Esophagus mucosa (tissue), 1 donor: Measurements from ENCODE around the gene CDH4. TPM values are rescaled to one million over a fixed set of nuclear protein-coding genes. Genes with fewer than 3 reads are reported as not detected.
"Not testable (repeated sequence)": the region's sequence is repeated elsewhere in the genome, so short reads cannot be mapped to it uniquely, and the experiment has no call there.

Source experiments
- ATAC-seq: fragments of 200-7000 bp; cut with Tn5 transposase; one replicate; pipeline ENCODE4 v1.9.1; 2020
- total RNA-seq: library from RNA; stranded (reverse); gene quantifications from one replicate; pipeline ENCODE4 v1.2.4, GENCODE V29; 2023
- donor health status: DM: yes; HTN: yes; CAD: no.

The CDH4 gene
- total RNA-seq, 1 donor from 2014 or later: not detected

DNA sequence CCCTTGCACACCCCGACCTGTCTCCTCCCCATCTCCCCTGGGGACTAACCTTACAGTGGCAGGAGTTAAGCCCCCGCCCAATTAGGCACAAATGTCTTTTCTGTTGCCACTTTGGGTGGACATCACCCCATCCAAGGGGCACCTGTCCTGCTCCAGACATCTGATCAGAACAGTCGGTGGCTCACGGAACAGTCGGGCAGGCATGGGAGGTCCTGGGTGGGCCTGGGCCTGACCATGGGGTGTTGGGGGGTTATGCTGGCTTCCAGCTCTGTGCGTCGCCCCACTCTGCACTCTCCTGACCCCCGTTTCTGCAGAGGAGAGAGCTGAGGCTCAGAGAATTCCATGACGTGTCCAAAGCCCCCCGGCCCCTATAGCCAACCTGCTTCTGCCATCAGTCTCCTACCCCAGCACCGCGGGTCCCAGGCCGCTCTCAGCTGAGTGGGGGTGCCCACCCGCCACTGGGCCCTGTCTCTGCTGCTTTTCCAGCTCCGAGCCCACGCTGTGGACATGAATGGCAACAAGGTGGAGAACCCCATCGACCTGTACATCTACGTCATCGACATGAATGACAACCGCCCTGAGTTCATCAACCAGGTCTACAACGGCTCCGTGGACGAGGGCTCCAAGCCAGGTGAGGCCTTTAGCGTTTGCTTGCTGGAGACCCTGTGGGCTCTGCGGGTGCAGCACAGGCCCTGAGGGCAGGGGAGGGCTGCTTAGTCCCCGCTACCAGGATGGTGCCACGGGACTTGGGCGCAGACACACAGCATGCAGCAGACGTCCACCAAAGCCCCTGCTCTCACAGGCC lies 600.4 kb downstream of the CDH4 start:
- ATAC-seq: no peak

DNA sequence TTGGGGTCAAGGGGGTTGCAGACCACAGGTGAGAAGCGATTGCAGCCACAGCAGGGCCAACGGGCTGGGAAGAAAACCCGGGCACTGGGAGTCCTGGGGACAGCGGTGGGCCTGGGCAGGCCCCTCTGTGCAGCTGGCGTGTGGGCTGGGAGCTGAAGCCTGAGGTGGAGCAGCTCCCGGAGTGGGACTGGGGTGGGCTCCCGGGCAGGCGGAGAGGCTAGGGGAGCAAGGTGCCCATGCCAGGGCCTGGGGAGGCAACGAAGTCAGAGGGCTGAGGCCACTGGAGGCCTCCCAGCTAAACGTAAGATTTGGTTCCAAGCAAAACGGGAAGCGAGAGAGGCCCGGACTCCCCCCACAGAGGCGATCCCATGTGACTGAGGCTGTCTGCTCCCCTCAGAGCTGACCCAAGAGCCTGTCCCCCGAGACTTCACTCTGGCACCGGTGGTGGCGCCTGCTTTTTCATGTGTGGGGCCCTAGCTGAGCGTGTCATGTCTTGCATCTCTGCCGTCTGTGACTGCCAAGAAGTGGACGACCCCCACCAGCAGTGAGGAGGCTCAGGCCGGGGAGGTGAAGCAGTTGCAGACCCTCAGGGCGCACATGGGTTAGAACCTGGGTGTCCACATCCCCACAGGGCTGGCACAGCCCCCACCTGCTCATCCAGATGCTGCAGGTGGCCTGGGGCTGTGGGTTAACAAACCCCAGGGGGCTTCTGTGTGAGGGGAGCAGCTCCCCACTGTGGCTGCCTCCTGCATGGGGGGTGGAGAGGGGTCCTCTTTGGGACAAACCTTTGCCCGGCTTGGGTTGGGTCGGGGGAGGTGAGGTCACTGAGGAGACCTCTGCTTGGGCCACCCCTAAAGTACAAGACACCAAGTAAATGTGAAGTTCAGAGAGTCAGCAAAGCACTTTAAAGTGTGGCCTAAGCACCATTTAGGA lies 601.3 kb downstream of the CDH4 start:
- no peak for ATAC-seq

DNA sequence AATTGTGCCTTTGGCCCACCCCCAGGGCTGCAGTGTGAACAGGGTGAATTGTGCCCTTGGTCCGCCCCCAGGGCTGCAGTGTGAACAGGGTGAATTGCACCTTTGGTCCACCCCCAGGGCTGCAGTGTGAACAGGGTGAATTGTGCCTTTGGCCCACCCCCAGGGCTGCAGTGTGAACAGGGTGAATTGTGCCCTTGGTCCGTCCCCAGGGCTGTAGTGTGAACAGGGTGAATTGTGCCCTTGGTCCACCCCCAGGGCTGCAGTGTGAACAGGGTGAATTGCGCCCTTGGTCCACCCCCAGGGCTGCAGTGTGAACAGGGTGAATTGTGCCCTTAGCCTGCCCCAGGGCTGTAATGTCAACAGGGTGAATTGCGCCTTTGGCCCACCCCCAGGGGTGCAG lies 602.5 kb downstream of the CDH4 start:
- ATAC-seq: not testable (repeated sequence)

DNA sequence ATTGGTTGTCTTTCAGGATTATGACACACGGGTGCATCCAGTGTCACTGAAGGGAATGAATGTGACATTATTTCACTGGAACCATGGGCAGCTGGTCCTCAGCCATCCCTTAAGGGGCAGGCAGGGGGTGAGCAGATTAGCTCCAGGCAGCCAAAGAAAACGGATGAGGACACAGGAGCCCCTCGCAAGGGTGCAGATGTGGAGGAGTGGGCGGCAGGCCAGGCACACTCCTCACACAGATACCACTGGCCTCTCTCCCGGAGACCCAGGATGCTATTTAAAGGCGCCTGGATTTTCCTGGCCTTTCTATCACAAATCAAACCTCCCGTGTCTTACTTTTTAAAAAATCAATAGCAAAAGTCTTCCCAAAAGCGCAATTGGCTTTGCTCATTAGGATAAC lies 603.2 kb downstream of the CDH4 start:
- ATAC-seq: no peak

DNA sequence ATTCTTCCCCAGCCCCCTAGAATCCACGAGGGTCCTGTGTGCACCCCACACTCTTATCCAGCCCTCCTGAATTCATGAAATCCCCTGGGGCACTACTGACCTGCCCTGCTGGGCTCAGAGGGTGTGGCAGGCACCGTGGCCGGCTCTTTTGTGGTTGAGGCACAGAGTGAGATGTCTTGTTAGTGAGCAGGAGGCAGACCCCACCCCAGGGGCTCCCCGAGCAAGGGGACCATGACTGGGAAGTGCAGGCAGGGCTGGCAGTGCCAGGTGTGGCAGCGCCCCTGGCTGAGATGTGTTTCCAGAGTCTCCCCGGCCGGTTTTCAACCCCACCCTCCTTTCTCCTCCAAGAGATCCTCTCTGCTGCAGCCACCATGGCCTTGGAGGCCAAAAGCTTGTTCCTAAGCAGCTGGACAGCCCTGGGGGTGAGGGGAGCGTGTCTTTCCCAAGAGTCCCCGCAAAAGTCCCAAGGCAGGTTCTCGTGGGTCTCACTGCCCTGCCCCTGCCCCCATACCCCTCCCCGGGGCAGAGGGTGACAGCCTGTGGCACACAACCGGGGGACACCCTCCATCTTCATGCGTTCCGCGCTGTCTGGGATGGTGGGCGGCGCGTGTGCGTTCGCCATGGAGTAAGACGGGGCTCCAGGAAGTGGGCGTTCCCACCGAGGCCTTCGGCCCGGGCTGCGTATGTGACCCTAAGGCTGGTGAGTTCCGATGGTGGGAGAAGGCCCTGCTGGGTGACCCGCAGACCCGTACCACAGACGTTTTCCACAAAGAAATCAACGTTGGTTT lies 604.8 kb downstream of the CDH4 start:
- ATAC-seq: no peak

DNA sequence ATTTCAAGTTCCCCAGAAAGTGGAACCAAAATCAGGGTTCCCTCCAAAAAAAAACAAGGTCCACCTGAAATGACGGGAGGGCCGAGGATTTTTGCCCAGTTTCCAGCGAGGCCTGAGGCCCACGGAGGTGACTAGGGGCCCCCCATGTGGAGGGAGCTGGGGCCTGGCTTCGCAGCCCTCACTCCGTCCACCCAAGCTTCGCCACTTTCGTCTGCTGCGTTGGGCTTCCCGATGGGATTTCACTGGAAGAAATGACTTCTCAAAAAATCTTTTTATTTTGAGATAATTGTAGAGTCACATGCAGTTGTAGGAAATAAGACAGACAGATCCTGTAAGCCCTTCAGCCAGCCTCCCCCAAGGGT lies 605.3 kb downstream of the CDH4 start:
- ATAC-seq: no peak

DNA sequence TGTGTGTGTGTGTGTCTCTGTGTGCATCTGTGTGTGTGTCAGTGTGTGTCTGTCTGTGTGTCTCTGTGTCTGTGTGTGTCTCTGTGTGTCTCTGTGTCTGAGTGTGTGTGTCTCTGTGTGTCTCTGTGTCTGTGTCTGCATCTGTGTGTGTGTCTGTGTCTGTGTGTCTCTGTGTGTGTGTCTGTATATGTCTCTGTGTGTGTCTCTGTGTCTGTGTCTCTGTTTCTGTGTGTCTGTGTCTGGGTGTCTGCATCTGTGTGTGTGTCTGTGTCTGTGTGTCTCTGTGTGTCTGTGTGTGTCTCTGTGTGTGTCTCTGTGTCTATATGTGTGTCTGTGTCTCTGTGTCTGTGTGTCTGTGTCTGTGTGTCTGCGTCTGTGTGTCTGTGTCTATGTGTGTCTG lies 605.8 kb downstream of the CDH4 start:
- ATAC-seq: no peak

DNA sequence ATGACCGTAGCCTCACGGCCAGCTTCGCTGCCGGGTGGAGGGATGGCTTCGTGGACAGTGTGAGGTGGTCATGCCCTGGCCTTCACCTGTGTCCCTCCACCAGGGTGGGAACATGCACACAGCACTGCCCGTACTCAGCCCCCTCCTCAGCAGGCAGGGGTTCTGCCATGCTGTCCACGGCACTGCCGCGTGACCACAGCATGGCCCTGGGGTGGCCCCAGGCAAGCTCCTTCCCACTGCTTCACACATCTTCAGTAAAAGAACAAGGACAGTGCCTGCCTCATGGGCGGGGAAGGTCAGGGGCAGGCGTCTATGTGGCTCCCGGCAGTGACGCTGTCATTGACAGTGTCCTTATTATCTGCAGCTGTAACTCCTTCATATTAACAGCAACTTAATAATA lies 607.7 kb downstream of the CDH4 start:
- no peak for ATAC-seq

DNA sequence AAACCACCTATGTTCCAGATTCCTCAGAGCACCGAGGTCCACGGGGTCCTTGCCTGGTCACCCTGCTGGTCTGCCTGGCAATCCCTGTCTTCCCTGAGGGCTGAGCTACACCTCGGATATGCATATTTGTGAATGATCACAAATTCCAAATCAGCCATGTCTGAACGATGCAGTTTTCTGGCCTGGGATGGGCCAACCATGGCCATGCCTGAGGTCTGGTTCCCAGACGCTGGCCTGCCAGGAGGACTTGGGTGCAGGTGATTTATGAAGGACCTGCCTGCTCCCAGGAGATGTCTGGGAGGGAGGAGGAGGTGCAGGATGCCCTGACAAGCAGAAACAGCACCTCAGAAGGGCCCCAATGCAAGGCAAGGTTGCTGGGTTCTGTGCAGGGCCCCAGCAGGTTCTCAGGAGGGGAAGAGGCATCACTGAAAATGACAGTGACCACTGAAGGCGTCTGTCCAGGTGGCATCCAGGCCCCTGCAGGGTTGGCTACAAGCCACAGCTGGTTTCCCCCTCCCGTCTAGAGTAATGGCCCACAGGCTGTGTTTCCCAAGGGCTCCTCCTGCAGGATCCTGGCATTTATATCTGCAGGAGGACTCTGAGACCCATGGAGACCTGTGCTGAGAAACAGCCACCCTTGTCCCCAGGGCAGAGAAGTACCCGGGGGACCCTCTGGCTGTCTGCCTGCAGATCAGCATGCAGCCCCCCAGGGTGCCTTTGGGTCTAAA lies 608.4 kb downstream of the CDH4 start:
- no peak for ATAC-seq

DNA sequence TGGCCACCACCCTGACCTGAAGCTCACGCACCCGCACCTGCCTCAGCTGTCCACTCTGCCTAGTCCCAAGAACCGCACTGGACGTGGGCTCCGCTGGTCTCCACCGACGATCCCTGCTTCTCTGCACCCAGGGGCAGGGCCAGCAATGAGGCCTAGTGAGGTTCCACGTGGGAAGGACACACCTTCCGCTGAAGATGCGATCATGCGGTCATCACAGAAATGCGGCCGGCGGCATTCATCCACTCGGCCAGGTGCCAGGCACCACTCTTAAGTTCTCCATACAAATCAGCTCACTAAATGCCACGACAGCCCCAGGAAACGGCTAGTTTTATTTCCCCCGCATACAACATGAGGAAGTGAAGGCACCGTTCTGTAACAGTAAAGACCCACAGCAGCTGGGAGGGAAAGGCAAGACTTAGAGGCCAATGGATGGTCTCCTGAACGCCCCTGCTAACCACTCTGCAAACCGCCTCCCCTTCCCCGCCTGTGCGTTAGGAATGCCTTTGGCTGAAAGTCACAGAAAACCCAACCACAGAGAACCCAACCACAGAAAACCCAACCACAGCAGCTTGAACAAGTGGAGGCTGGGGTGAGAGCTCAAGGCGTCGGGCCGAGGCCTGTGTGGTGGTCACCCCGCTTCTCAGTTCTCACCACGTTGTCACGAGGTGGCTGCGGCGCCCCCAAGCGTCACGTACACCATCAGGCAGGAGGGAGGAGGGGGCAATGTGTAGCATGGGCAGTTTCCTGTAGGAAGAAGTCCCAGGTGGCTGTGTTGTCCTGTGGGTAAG lies 609.2 kb downstream of the CDH4 start:
- no peak for ATAC-seq

DNA sequence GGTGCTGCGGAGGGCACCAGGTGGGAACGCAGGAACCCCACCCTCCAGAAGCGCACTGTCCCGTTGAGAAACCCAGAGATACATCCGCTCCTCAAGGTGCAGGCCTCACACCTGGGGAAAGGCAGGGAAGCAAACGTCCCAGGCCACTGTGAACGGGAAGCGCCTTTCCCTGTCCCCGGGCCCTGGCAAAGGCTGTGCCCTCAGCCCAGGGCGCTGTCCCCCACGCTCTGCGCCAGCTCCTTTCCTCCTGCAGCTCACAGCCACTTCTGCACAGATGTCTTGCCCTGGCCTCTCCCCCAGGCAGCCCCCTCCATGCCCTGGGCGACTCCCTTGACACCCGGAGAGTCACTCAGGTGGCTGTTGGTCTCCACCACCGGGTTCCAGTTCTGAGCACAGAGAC lies 609.8 kb downstream of the CDH4 start:
- ATAC-seq: no peak

DNA sequence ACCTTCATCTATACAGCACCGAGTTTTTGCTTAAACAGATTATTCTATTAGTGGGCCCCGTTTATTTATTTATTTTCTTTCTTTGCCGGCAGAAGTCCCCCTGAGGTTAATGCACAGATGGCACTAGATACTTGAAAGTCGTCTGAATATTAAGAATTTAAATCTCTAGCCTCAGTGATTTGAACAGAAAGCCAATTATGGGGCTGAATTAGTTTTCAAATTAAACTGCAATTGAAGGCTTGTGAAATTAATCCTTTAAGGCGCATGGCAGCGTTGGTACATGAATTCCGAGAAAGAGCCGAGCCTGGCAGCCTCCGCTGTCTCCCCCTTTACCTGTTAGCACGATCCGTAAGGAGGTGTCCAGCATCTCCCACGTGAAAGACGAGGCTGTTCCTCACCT lies 610.8 kb downstream of the CDH4 start:
- ATAC-seq: no peak

DNA sequence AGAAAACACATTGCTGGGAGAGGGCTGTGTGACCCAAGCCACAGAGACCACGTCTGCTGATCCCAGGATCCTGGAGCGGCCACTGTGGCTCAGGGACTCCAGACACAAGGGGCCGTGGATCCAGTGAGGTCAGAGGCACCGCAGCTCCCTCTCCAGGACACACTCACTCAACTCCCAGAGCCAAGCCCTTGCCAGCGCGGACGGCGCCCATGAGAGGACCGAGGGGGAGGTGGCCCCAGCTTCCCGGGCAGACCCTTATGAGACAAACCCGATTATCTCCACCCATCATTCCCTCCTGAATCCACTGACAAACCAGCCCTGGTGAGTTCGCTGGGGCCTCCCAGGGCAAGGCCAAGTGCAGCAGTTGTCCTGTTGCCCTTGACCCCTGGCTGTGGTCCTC lies 612.4 kb downstream of the CDH4 start:
- no peak for ATAC-seq

DNA sequence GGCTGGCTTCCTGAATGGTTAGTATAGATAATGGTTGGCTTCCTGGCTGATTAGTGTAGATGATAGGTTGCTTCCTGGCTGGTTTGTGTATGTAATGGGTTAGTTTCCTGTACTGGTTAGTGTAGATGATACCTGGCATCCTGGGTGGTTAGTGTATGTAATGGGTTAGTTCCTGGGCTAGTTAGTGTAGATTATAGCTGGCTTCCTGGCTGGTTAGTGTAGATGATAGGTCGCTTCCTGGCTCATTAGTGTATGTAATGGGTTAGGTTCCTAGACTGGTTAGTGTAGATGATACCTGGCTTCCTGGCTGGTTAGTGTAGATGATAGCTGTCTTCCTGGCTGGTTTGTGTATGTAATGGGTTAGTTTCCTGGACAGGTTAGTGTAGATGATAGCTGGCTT lies 613.3 kb downstream of the CDH4 start:
- ATAC-seq: no peak

DNA sequence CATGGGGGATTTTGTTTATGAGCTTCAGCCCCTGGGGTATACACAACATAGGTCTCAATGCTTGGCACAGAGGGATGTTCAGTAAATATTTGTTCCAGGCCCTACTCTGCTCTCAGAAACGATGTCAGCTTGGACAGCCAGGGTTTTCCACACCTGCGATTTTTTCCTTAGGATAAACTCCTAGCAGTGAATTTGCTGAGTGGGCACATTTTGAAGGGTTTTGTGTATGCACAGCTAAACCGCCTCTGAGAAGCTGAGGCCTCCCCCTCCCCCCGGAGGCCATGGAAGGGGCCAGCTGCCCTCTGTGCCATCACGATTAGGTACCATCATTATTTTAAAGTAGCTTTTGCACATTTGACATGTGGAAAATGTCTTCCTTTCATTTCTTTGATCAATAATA lies 614.1 kb downstream of the CDH4 start:
- ATAC-seq: no peak

DNA sequence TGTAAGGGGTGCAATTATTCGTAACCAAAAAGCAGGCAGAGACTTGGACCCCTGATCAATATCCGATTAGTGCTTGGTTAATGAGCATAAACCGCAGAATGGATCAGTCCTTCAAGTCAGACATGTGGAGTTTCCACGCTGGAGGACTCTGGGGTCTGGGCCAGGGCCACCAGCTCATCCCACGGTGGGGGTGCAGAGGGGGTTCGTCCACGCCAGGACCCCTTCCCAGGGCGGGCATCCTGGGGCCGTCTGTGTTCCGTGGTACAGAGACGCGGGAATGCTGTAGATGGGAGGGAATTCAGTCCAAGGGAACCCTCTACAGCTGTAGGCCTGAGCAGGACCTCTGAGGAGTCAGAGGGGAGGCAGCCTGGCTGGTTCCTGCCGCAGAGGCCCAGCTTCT lies 615.9 kb downstream of the CDH4 start:
- no peak for ATAC-seq

DNA sequence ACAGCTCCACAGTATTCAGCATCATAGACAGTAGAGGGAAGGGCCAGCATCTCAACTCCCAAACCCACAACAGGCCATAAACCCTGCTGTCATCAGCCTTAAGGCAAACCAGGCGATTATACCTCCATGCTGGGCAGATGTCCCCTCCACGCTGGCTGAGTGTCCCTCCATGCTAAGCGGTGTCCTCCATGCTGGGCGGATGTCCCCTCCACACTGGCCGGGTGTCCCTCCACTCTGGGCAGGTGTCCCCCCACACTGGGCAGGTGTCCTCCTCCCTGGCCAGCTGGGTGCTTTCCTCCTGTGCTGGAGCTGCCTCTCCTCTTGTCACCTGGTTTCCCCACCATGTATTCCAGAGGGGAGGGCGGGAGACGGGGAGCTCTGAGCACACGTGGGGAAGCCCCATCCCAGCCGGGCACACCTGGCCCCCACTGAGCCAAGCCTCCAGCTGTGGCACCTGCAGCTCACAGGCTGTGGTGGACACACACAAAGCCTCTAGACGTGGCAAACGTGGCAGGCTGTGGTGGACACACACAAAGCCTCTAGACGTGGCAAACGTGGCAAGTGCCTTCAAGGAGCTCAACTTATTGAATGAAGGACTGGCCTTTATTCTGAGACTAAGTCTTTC lies 616.5 kb downstream of the CDH4 start:
- ATAC-seq: no peak

DNA sequence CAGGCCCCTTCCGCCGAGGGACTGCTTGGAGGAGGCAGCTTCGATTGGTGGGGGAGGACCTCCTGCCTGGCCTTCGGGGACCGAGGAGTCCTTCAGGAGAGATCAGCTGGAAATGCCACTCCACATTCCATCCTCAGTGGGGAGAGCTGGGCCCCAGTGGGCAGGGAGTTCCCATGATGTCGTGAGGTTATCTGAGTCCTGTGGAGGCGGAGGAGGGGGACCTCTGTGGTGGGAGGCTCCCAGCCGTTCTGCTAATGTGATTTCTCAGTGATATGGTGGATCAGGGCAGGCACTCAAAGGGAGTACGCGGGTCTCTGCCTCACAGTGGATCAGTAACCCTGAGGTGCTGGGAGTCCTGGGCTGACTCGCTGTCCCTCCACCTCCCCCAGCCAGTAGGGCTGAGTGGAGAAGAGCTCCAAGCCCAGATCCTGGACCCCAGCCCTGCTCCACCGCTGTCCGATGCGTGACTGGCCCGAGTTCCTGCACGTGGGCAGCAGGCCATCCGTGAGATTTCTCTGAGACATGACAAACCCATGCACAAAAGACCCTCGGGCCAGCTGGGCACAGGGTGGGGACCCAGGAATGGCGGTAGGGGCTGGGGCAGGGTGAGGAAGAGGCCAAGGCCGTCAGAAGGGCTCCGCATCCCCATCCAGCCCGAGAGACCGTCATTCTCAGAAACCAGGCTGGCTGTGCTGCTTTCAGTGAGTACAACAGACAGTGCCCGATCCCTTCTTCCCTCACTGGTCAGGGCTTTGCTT lies 617.9 kb downstream of the CDH4 start:
- no peak for ATAC-seq

DNA sequence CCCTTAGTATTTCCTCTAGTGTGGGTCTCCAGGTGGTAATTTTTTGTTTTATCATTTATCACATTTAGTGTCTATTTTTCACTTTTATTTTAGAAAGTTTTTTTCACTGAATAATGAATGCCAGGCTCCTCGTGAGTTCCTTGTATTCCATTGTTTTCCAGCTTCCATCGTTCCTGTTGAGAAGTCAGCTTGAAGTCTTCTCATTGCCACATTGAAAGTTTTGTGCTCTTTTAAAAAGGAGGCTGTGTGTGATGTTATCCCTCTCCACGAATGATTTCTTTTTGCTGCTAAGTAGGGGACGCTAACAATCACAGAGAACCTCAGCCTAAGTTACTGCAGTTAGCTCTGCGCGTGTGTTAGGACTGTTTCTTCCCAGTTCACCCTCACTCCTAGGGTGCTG lies 619.1 kb downstream of the CDH4 start:
- ATAC-seq: no peak

DNA sequence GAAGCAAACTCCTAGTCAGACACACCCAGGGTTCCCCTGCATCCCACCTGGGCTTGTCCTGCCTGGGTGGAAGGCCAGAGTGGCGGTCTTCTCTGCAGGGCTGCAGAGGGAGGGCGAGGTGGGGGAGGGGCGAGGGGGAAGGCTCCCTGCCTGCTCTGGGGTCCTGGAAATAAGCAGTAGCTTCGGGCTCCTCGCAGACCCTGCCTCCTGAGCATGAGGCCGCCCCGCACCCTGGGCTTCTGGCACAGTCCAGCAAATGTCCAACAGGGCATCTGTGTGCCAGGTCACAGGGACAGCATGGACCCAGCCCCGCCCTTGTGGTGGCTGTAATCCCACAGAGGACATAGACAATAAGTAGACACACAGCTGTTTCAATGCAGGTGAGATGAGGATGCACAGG lies 619.9 kb downstream of the CDH4 start:
- ATAC-seq: no peak
